HepG2 (cell line): ENCODE measurements around the gene PACS1. TPM values are rescaled to one million over a fixed set of nuclear protein-coding genes. Genes with fewer than 3 reads are reported as not detected.

Source experiments
- ATAC-seq: fragments of 200-7000 bp; cut with Tn5 transposase; 3 replicates; pipeline ENCODE4 v1.9.1; 2020; ENCODE audit warnings: mild to moderate bottlenecking, moderate library complexity
- BruUV-seq: library from RNA; stranded (reverse); fragments of 400-500 nt; replicated peaks from 2 replicates; lab custom pipeline; 2021; lab: Mats Ljungman, UMichigan
- CTCF ChIA-PET: fragments of 300-600 bp; formaldehyde crosslinking; extraction: SDS; loops from one replicate; lab custom pipeline; 2021; ENCODE audit warnings: low total read pairs, inconsistent platforms, low intra/inter-chr PET ratio; lab: Yijun Ruan, JAX
- POLR2A ChIA-PET: fragments of 350-600 bp; sonication (Branson Sonifier 250); formaldehyde crosslinking; loops from one replicate; lab custom pipeline; 2020; ENCODE audit warnings: antibody characterized with exemption, inconsistent platforms; lab: Yijun Ruan, JAX
- DNase-seq: peaks from one replicate; pipeline ENCODE4 v3.0.0-alpha.2; 2015; ENCODE audit warnings: low spot score
- FAIRE-seq: peaks from 3 replicates; lab custom pipeline; 2011; peaks lifted over from hg19 to GRCh38; lab: Jason Lieb, UNC
- H2AFZ ChIP-seq: one replicate; pipeline ENCODE4 v1.6.1; 2011; ENCODE audit warnings: low read length, inconsistent platforms
- H3K27ac ChIP-seq: fragments of 300-600 bp; 3 replicates; pipeline ENCODE4 v1.8.0; 2011; ENCODE audit warnings: mixed run types, mild to moderate bottlenecking, mixed read lengths, low read length, inconsistent platforms; ENCODE audit not compliant: insufficient read depth; ENCODE audit errors: extremely low read length
- H3K27me3 ChIP-seq, 2 experiments: fragments of 200-600 bp in 1 of 2; 2 replicates in 1 of 2; 3 replicates in 1 of 2; pipeline versions ENCODE4 v1.6.0 to v1.8.0; 2011; ENCODE audit warnings: low read length in 2 of 2, mild to moderate bottlenecking in 2 of 2, moderate library complexity in 2 of 2, inconsistent platforms in 1 of 2; ENCODE audit not compliant: insufficient read depth in 2 of 2, control insufficient read depth in 1 of 2
- H3K36me3 ChIP-seq, 2 experiments: fragments of 200-600 bp in 1 of 2; replicated peaks in 1 of 2; 2 replicates in 1 of 2; 3 replicates in 1 of 2; pipeline versions ENCODE4 v1.5.1 to v1.8.0; 2011; ENCODE audit warnings: low read length in 2 of 2, inconsistent platforms in 1 of 2; ENCODE audit not compliant: insufficient read depth in 2 of 2, control insufficient read depth in 1 of 2
- H3K4me1 ChIP-seq: 2 replicates; pipeline ENCODE4 v1.5.1; 2012; ENCODE audit warnings: low read length, inconsistent platforms; ENCODE audit not compliant: insufficient read depth
- H3K4me2 ChIP-seq: 2 replicates; pipeline ENCODE4 v1.6.0; 2011; ENCODE audit warnings: low read depth, low read length, inconsistent platforms
- H3K4me3 ChIP-seq, 3 experiments: fragments of 200-600 bp in 1 of 3; sonication (generic), shearing (Covaris generic) in 1 of 3; replicated peaks in 1 of 3; 2 replicates each; pipeline ENCODE4 v1.5.1; 2011 to 2016; ENCODE audit warnings: low read length in 3 of 3, inconsistent platforms in 2 of 3, low read depth in 2 of 3, mild to moderate bottlenecking in 2 of 3, control low read depth in 1 of 3, mixed read lengths in 1 of 3; ENCODE audit not compliant: insufficient read depth in 1 of 3
- H3K79me2 ChIP-seq: one replicate; pipeline ENCODE4 v1.6.1; 2011; ENCODE audit warnings: low read length, inconsistent platforms; ENCODE audit not compliant: insufficient read depth
- H3K9ac ChIP-seq: 2 replicates; pipeline ENCODE4 v1.6.0; 2011; ENCODE audit warnings: mild to moderate bottlenecking, low read depth, low read length, inconsistent platforms; ENCODE audit not compliant: insufficient read depth
- H3K9me3 ChIP-seq: 2 replicates; pipeline ENCODE4 v1.5.1; 2012; ENCODE audit warnings: mild to moderate bottlenecking, low read length
- H4K20me1 ChIP-seq: 2 replicates; pipeline ENCODE4 v1.6.0; 2011; ENCODE audit warnings: inconsistent platforms, mild to moderate bottlenecking, low read length, moderate library complexity; ENCODE audit not compliant: insufficient read depth
- ETV6 ChIP-seq: sonication (generic); formaldehyde crosslinking; conservative IDR thresholded peaks from 2 replicates; pipeline ENCODE4 v1.4.0; 2020; ENCODE audit warnings: missing genetic modification reagents
- FOXM1 ChIP-seq: sonication (generic); formaldehyde crosslinking; IDR thresholded peaks from 2 replicates; pipeline ENCODE4 v1.5.0; 2020; ENCODE audit warnings: missing genetic modification reagents
- HOXA9 ChIP-seq: sonication (generic); formaldehyde crosslinking; IDR thresholded peaks from 2 replicates; pipeline ENCODE4 v1.8.1; 2022; ENCODE audit warnings: missing genetic modification reagents, mild to moderate bottlenecking, moderate library complexity, borderline replicate concordance
- TEAD3 ChIP-seq: optimal IDR thresholded peaks from 2 replicates; pipeline ENCODE3; 2016; ENCODE audit warnings: borderline replicate concordance
- ZFP1 ChIP-seq: IDR thresholded peaks from 2 replicates; pipeline ENCODE4 v1.6.1; 2016
- ZNF790 ChIP-seq: sonication (generic); formaldehyde crosslinking; IDR thresholded peaks from 2 replicates; pipeline ENCODE4 v1.8.0; 2022; ENCODE audit warnings: missing genetic modification reagents, mild to moderate bottlenecking, borderline replicate concordance
- WGBS: methylation state at CpG from one replicate; pipeline ENCODE4 v1.1.6; 2017; ENCODE audit warnings: low lambda C conversion rate; 5-methylcytosine and 5-hydroxymethylcytosine counted together
- in situ Hi-C: cut with HindIII; loops from 2 replicates; pipeline ENCODE4 v1.10.0; 2017; ENCODE audit warnings: low pct_unique_long_range_greater_than_20kb; ENCODE audit not compliant: extremely low pct_ligation_motif_present
- intact Hi-C: fragments of 100-400 bp; cut with micrococcal nuclease; formaldehyde crosslinking; loops from one replicate; pipeline ENCODE4 v1.10.0; 2022; ENCODE audit not compliant: unreplicated experiment
- polyA plus RNA-seq, 8 experiments: library from polyadenylated mRNA; depleted of rRNA in 3 of 8; stranded (reverse) in 7 of 8; unstranded in 1 of 8; fragments of >200 nt; fragmentation: Illumina TruSeq in 4 of 8; extraction: Trizol in 4 of 8; gene quantifications; 2 replicates each; pipeline versions ENCODE4 v1.2.1 to v1.2.3, GENCODE V29; 2011 to 2016; ENCODE audit warnings: low read depth in 4 of 8, missing spikeins in 1 of 8, mixed read lengths in 1 of 8; ENCODE audit not compliant: insufficient read depth in 1 of 8
- total RNA-seq, 5 experiments: library from RNA; depleted of rRNA; stranded (reverse); fragments of >200 nt; fragmentation: Illumina TruSeq; extraction: Trizol; gene quantifications; 2 replicates each; pipeline ENCODE4 v1.2.3, GENCODE V29; 2016; ENCODE audit warnings: low read depth in 1 of 5
- TF ChIP-seq, protein P1 (sequence below): sonication (generic); formaldehyde crosslinking; IDR thresholded peaks from 2 replicates; pipeline ENCODE4 v1.4.0; 2020; ENCODE audit warnings: missing genetic modification reagents
- TF ChIP-seq, protein P2 (sequence below): sonication (generic); formaldehyde crosslinking; IDR thresholded peaks from 2 replicates; pipeline ENCODE4 v1.4.0; 2020; ENCODE audit warnings: missing genetic modification reagents
- TF ChIP-seq, protein P3 (sequence below): sonication (generic); formaldehyde crosslinking; IDR thresholded peaks from 2 replicates; pipeline ENCODE4 v1.8.1; 2023; ENCODE audit warnings: missing genetic modification reagents, mild to moderate bottlenecking, borderline replicate concordance

Gene PACS1
- total and polyA plus RNA-seq, 2 of the 13 experiments (the other 11 are each of a cell fraction or from before 2014, with no cell fraction given), result 7.6 to 8.6 TPM

DNA sequence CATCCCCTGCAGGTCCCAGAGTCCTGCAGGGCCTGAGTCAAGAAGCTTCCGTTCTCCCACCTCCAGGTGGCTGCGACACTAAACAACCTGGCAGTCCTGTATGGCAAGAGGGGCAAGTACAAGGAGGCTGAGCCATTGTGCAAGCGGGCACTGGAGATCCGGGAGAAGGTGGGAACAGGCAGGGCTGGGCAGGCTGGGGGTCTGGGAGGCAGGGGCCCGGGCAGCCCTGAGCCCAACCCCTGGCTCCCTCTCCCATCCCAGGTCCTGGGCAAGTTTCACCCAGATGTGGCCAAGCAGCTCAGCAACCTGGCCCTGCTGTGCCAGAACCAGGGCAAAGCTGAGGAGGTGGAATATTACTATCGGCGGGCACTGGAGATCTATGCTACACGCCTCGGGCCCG is 193.7 kb downstream of the PACS1 start:
- Histone ChIP-seq H3K9me3 (no peaks in the 10 kb centered on the region), H3K9ac (no peak overlapping the region), H3K79me2 (peaks cover 3% of the 10 kb centered on the region), H3K4me1 (peaks cover 4% of the 10 kb centered on the region), H4K20me1 (peaks cover 2% of the 10 kb centered on the region; the same call in 1 of the 2 replicates), H3K27ac (no peak overlapping the region), H3K4me3 (no peak overlapping the region), H3K4me2 (no peak overlapping the region), H3K27me3 (no peaks in the 10 kb centered on the region; a peak in 1 of 5 replicates), H3K36me3 (peaks cover 5 to 8% of the 10 kb centered on the region in 2 experiments; a peak in 3 of 5 replicates), H2AFZ (no peak overlapping the region)
- no peak for FAIRE-seq
- WGBS, result 96% methylated on average over 9 of the region's 10 CpGs
- in situ Hi-C loops (no loop called here), intact Hi-C loops (no loop called here)
- no TSS peak for BruUV-seq
- ATAC-seq, result no peak
- ChIA-PET POLR2A (no interaction called here), CTCF (no interaction called here)
- TF ChIP-seq HOXA9 (CRISPR knock-in tag), result no peak
- TF ChIP-seq, protein P1, sequence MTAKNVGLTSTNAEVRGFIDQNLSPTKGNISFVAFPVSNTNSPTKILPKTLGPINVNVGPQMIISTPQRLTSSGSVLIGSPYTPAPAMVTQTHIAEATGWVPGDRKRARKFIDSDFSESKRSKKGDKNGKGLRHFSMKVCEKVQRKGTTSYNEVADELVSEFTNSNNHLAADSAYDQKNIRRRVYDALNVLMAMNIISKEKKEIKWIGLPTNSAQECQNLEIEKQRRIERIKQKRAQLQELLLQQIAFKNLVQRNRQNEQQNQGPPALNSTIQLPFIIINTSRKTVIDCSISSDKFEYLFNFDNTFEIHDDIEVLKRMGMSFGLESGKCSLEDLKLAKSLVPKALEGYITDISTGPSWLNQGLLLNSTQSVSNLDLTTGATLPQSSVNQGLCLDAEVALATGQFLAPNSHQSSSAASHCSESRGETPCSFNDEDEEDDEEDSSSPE, result no peak
- TF ChIP-seq, protein P2, sequence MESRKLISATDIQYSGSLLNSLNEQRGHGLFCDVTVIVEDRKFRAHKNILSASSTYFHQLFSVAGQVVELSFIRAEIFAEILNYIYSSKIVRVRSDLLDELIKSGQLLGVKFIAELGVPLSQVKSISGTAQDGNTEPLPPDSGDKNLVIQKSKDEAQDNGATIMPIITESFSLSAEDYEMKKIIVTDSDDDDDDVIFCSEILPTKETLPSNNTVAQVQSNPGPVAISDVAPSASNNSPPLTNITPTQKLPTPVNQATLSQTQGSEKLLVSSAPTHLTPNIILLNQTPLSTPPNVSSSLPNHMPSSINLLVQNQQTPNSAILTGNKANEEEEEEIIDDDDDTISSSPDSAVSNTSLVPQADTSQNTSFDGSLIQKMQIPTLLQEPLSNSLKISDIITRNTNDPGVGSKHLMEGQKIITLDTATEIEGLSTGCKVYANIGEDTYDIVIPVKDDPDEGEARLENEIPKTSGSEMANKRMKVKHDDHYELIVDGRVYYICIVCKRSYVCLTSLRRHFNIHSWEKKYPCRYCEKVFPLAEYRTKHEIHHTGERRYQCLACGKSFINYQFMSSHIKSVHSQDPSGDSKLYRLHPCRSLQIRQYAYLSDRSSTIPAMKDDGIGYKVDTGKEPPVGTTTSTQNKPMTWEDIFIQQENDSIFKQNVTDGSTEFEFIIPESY (CRISPR knock-in tag), result no peak
- TF ChIP-seq TEAD3 (CRISPR knock-in tag), result no peak
- DNase-seq, result no peak

DNA sequence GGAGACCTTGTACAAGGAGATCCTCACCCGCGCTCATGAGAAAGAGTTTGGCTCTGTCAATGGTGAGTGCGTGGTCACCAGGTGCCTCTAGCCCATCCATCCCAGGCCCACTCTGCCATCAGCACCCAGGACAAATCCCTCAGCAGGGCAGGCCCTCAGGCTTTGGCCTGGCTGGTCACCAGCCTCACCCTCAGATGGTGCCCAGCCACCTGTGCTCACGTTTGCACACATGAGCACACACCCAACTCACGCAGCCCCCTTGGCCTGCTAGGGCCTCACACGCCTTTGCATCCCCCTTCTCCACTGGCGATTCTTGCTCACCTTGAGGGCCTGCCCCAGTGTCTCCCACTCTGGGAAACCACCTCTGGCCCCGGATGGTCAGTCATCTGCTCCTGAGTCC is 194.3 kb downstream of the PACS1 start:
- Histone ChIP-seq H3K9ac (no peak overlapping the region), H3K4me3 (no peak overlapping the region), H3K27ac (no peak overlapping the region), H3K36me3 (peaks cover 5 to 8% of the 10 kb centered on the region in 2 experiments; a peak in 3 of 5 replicates), H3K27me3 (no peaks in the 10 kb centered on the region; a peak in 1 of 5 replicates), H3K4me1 (peaks cover 2% of the 10 kb centered on the region), H4K20me1 (peaks cover 5% of the 10 kb centered on the region), H3K9me3 (no peaks in the 10 kb centered on the region), H3K4me2 (no peak overlapping the region), H3K79me2 (peaks cover 9% of the 10 kb centered on the region), H2AFZ (no peak overlapping the region)
- 87% methylated on average over 6 of the region's 8 CpGs for WGBS
- ATAC-seq (no peak), DNase-seq (no peak), FAIRE-seq (no peak)
- TF ChIP-seq, protein P3, sequence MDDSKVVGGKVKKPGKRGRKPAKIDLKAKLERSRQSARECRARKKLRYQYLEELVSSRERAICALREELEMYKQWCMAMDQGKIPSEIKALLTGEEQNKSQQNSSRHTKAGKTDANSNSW (CRISPR knock-in tag), result no peak
- TF ChIP-seq ZNF790 (no peak), ZFP1 (CRISPR knock-in tag) (no peak), FOXM1 (CRISPR knock-in tag) (no peak), ETV6 (no peak)
- no TSS peak for BruUV-seq
- ChIA-PET POLR2A (no interaction called here), CTCF (no interaction called here)
- in situ Hi-C loops (no loop called here), intact Hi-C loops (no loop called here)
